ENCODE measurements around the gene HPS5. TPM values are rescaled to one million over a fixed set of nuclear protein-coding genes. Genes with fewer than 3 reads are reported as not detected.
"Not testable (repeated sequence)": the region's sequence is repeated elsewhere in the genome, so short reads cannot be mapped to it uniquely, and the experiment has no call there.

HPS5 gene
- total RNA-seq, 3 donors from 2014 or later = 18.7 to 166 (median 57.0) TPM

- H3K27ac ChIP-seq = no peak overlapping the region
Observed at GRCh38 chr11:18254781-18255361, 67.1 kb downstream of the HPS5 start.

GRCh38 chr11:18253778-18254338 lies 68.1 kb downstream of the HPS5 start:
- Histone ChIP-seq H3K36me3 (no peaks in the 10 kb centered on the region), H3K9me3 (no peaks in the 10 kb centered on the region), H3K4me3 (no peak overlapping the region), H3K4me1 (no peaks in the 10 kb centered on the region), H3K27me3 (no peaks in the 10 kb centered on the region), H3K27ac (no peak overlapping the region)
- intact Hi-C loops (cut with DNase I; ENCODE audit: low total_unique reads) = no loop called here
- no peak for DNase-seq (ENCODE audit: low spot score in 2 of 2)
- TF ChIP-seq CTCF (IDR thresholded peaks at IDR 0.05) (no peak), POLR2AphosphoS5 (IDR thresholded peaks at IDR 0.05) (no peak), POLR2A (IDR thresholded peaks at IDR 0.05) (no peak)

More at GRCh38 chr11:18254781-18255361, 67.1 kb downstream of the HPS5 start:
- TF ChIP-seq POLR2AphosphoS5 (IDR thresholded peaks at IDR 0.05) (no peak), POLR2A (IDR thresholded peaks at IDR 0.05) (no peak), CTCF (IDR thresholded peaks at IDR 0.05) (no peak)
- no peak overlapping the region for H3K4me3 ChIP-seq
- no peak for DNase-seq (ENCODE audit: low spot score in 2 of 2)
- H3K9me3 ChIP-seq = no peaks in the 10 kb centered on the region
- no peaks in the 10 kb centered on the region for H3K4me1 ChIP-seq
- no peaks in the 10 kb centered on the region for H3K36me3 ChIP-seq
- no peaks in the 10 kb centered on the region for H3K27me3 ChIP-seq
- intact Hi-C loops (cut with DNase I; ENCODE audit: low total_unique reads) = no loop called here

- H3K9me3 ChIP-seq = no peaks in the 10 kb centered on the region
- no peak overlapping the region for H3K27ac ChIP-seq
Observed at GRCh38 chr11:18253233-18253632, 68.7 kb downstream of the HPS5 start.

GRCh38 chr11:18248561-18248960 lies 73.4 kb downstream of the HPS5 start, which contains the start of gene SAA2:
SAA2 (minus strand) TSS chr11:18248668; CDS start chr11:18248011, 657 bp downstream.
- TF ChIP-seq POLR2A (IDR thresholded peaks at IDR 0.05) (no peak), CTCF (IDR thresholded peaks at IDR 0.05) (no peak), POLR2AphosphoS5 (IDR thresholded peaks at IDR 0.05) (peak in 1 of 3 donors; percentile 59)
- intact Hi-C loops (cut with DNase I; ENCODE audit: low total_unique reads) = no loop called here
- Histone ChIP-seq H3K4me3 (peak within 1 kb of the TSS in 2 of 3 donors; percentile 32 to 40), H3K27me3 (no peaks in the 10 kb centered on the region), H3K36me3 (no peaks in the 10 kb centered on the region), H3K9me3 (no peaks in the 10 kb centered on the region), H3K4me1 (no peaks in the 10 kb centered on the region), H3K27ac (peak within 1 kb of the TSS; percentile 75 to 87)
- DNase-seq (ENCODE audit: low spot score in 2 of 2) = peak in 1 of 2 donors; percentile 76

More at GRCh38 chr11:18253233-18253632, 68.7 kb downstream of the HPS5 start:
- H3K27me3 ChIP-seq = no peaks in the 10 kb centered on the region
- H3K4me3 ChIP-seq = no peak overlapping the region
- no peak for DNase-seq (ENCODE audit: low spot score in 2 of 2)
- H3K4me1 ChIP-seq = no peaks in the 10 kb centered on the region
- intact Hi-C loops (cut with DNase I; ENCODE audit: low total_unique reads) = no loop called here
- H3K36me3 ChIP-seq = no peaks in the 10 kb centered on the region
- TF ChIP-seq POLR2A (IDR thresholded peaks at IDR 0.05) (no peak), CTCF (IDR thresholded peaks at IDR 0.05) (no peak), POLR2AphosphoS5 (IDR thresholded peaks at IDR 0.05) (no peak)

GRCh38 chr11:18247191-18247581 lies 74.8 kb downstream of the HPS5 start:
- H3K36me3 ChIP-seq; H3K27me3 ChIP-seq; H3K9me3 ChIP-seq; intact Hi-C loops (cut with DNase I; ENCODE audit: low total_unique reads); DNase-seq (ENCODE audit: low spot score in 2 of 2); H3K4me1 ChIP-seq: not testable (repeated sequence)
- Histone ChIP-seq H3K4me3 (peak overlapping the region in 2 of 3 donors; percentile 33 to 57), H3K27ac (peak overlapping the region; percentile 15 to 63)

GRCh38 chr11:18246379-18247190 lies 75.4 kb downstream of the HPS5 start:
- H3K4me1 ChIP-seq; DNase-seq (ENCODE audit: low spot score in 2 of 2); H3K27me3 ChIP-seq; intact Hi-C loops (cut with DNase I; ENCODE audit: low total_unique reads); H3K36me3 ChIP-seq; H3K9me3 ChIP-seq: not testable (repeated sequence)
- Histone ChIP-seq H3K27ac (peak overlapping the region; percentile 42 to 63), H3K4me3 (peak overlapping the region in 2 of 3 donors; percentile 33 to 57)

Data from breast epithelium (tissue), 4 donors.